Chondrocyte (in vitro differentiated cells): Measurements from ENCODE around the gene COQ8A. TPM values are rescaled to one million over a fixed set of nuclear protein-coding genes. Genes with fewer than 3 reads are reported as not detected.
A peak's percentile ranks its signal among the peaks of the same experiment; 100 is the strongest.

Experiments used
- DNase-seq: peaks from one replicate; pipeline ENCODE4 v3.0.0; 2021; ENCODE audit warnings: mixed read lengths, low spot score
- H3K27ac Mint-ChIP-seq: one replicate; pipeline ENCODE4 v1.8.0; 2021; ENCODE audit warnings: mild to moderate bottlenecking, moderate library complexity, mixed read lengths; ENCODE audit not compliant: unreplicated experiment
- H3K27me3 Mint-ChIP-seq: 2 replicates; pipeline ENCODE4 v1.8.0; 2021; ENCODE audit warnings: low read depth, mixed read lengths
- H3K36me3 Mint-ChIP-seq: 2 replicates; pipeline ENCODE4 v1.8.0; 2021; ENCODE audit warnings: low read depth, mixed read lengths
- H3K4me1 Mint-ChIP-seq: 2 replicates; pipeline ENCODE4 v1.8.0; 2021; ENCODE audit warnings: low read depth, mild to moderate bottlenecking, mixed read lengths
- H3K4me3 Mint-ChIP-seq: one replicate; pipeline ENCODE4 v1.8.0; 2021; ENCODE audit warnings: mild to moderate bottlenecking, moderate library complexity, mixed read lengths; ENCODE audit not compliant: unreplicated experiment
- H3K9me3 Mint-ChIP-seq: 2 replicates; pipeline ENCODE4 v1.8.0; 2021; ENCODE audit warnings: low read depth, mixed read lengths
- CTCF ChIP-seq: fragments of 200-600 bp; sonication (generic); IDR thresholded peaks from 2 replicates; pipeline ENCODE4 v1.5.0; 2021; ENCODE audit warnings: antibody characterized with exemption, mild to moderate bottlenecking, moderate library complexity
- total RNA-seq: library from RNA; stranded (reverse); gene quantifications from 3 replicates; pipeline ENCODE4 v1.2.1, GENCODE V29; 2021

The COQ8A gene
- total RNA-seq, 1 donor from 2014 or later, result 7.4 TPM

DNA sequence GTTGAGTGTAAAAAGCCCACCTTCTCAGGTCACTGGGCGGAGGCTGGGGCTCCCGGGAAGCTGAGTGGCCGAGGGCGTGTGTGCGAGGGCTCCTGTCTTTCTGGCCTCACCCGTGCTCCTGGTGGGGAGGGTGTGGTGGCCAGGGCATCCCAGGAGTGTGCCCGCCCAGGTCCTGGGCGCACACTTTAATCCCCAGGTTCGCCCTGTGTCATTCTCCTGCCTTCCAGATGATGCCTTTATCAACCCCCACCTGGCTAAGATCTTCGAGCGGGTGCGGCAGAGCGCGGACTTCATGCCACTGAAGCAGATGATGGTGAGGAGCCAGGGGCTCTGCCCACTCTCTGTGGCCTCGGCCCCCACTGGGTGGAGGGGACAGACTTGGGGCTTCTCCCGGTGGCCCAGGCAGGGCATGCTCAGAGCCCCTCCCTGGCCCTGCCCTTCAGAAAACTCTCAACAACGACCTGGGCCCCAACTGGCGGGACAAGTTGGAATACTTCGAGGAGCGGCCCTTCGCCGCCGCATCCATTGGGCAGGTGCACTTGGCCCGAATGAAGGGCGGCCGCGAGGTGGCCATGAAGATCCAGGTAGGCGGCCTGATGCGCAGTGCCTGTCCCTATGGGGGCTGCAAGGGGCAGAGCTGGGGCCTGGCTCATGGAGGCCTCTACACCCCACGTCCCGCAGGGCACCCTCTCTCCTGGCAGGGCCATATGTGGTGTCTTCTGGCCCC, 42.5 kb downstream of the COQ8A start:
- H3K9me3 Mint-ChIP-seq, result no peaks in the 10 kb centered on the region
- no peak for TF ChIP-seq CTCF
- H3K36me3 Mint-ChIP-seq, result peaks cover 15% of the 10 kb centered on the region
- no peaks in the 10 kb centered on the region for H3K27me3 Mint-ChIP-seq
- H3K4me3 Mint-ChIP-seq, result no peak overlapping the region
- no peak overlapping the region for H3K27ac Mint-ChIP-seq
- H3K4me1 Mint-ChIP-seq, result no peaks in the 10 kb centered on the region
- peak; percentile 89 for DNase-seq

GRCh38 chr1:226983247-226983991, 43.3 kb downstream of the COQ8A start:
- H3K36me3 Mint-ChIP-seq, result peaks cover 16% of the 10 kb centered on the region
- no peaks in the 10 kb centered on the region for H3K9me3 Mint-ChIP-seq
- no peak for TF ChIP-seq CTCF
- H3K4me1 Mint-ChIP-seq, result no peaks in the 10 kb centered on the region
- DNase-seq, result no peak
- H3K4me3 Mint-ChIP-seq, result no peak overlapping the region
- no peaks in the 10 kb centered on the region for H3K27me3 Mint-ChIP-seq
- H3K27ac Mint-ChIP-seq, result no peak overlapping the region

DNA sequence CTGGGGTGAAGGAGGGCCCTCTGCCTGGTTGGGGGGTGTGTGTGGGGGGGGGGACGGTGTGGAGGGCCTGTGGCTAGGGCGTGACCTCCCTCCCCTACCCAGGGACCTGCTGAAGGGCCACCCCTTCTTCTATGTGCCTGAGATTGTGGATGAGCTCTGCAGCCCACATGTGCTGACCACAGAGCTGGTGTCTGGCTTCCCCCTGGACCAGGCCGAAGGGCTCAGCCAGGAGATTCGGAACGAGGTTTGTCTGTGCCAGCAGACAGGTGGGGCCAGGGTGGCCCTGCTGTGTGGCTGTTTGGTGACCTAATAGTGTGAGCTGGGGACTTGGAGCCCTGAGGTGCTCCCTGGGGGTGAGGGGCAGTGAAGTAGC, 43.9 kb downstream of the COQ8A start:
- Mint-ChIP-seq H3K4me1 (no peaks in the 10 kb centered on the region), H3K36me3 (peaks cover 19% of the 10 kb centered on the region), H3K4me3 (no peak overlapping the region), H3K27ac (peak overlapping the region; percentile 36), H3K27me3 (no peaks in the 10 kb centered on the region), H3K9me3 (no peaks in the 10 kb centered on the region)
- DNase-seq, result peak; percentile 80
- TF ChIP-seq CTCF, result no peak

GRCh38 chr1:226984521-226985238, 44.6 kb downstream of the COQ8A start:
- peak; percentile 41 for DNase-seq
- Mint-ChIP-seq H3K27ac (no peak overlapping the region), H3K27me3 (no peaks in the 10 kb centered on the region), H3K36me3 (peaks cover 19% of the 10 kb centered on the region), H3K9me3 (no peaks in the 10 kb centered on the region), H3K4me3 (no peak overlapping the region), H3K4me1 (no peaks in the 10 kb centered on the region)
- no peak for TF ChIP-seq CTCF

DNA sequence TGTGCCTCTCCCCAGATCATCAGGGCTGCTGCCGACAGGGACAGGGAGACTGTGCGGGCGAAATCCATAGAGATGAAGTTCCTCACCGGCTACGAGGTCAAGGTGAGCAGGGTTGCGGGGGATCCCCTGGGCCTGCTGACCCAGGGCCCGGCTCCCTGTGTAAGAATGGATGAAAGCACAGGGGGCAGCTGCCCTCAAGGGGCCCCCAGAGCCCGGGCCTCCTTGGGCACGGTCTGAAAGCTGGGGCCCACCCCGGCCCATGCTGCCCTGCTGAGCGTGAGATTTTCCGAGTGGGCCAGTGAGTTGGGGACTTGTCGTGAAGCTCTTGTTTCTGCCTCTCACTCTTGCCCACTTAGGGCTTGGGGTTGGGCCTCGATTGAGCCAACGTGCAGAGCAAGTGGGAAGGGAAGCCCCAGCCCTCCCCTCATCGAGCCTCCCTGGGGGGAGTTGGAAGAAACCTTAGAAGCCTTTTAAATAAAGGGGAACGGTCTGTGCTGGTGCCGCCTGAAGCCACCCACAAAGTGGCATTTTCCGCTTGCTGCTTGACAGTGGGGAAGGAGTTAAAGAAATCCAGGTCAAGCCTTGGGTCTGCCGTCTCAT, 45.2 kb downstream of the COQ8A start:
- Mint-ChIP-seq H3K27me3 (no peaks in the 10 kb centered on the region), H3K9me3 (no peaks in the 10 kb centered on the region)
- TF ChIP-seq CTCF, result no peak

More for the DNA sequence above, 45.2 kb downstream of the COQ8A start:
- DNase-seq, result no peak
- Mint-ChIP-seq H3K27ac (no peak overlapping the region), H3K36me3 (peaks cover 19% of the 10 kb centered on the region), H3K4me1 (no peaks in the 10 kb centered on the region), H3K4me3 (no peak overlapping the region)
